ENCODE results near the gene ODR4. TPM values are rescaled to one million over a fixed set of nuclear protein-coding genes. Genes with fewer than 3 reads are reported as not detected.

Gene ODR4
- 13.5 and 20.6 TPM in 2 replicates for polyA plus RNA-seq

DNA sequence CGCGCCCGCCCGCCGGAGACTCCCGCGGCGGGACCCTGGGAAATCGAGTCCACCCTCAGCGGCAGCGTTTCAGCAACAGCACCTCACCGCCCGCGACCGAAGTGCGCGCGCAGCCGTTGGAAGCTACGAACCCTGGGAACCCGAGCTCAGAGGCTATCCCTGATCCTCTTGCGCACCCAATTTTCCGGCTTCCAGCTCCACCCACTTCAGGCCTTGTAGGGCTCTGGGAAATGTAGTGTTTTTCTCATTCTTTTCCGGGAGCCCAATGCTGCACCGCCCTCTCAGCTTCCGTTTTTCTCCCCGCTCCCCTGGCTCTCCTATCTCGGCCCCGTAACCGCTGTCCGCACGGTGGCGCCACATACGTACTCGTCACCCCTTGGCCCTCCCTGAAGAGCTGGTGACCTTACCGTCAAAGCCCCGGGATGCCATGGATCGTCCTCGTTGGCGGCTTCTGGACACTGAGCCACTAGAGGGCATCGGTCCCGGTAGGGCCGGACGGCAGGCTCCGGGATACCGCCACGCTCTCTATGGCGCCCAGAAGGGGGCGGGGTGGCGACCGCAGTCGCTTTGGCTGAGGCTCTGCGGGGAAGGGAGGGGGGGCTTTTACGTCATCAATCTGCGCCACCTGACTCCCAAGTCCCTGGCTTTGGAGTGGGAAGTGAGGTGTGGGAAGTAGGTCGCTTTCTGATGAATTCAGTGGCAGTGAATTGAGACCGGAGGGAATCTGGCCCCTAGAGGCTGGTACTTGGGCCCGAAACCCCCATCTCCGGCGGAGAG lies at the start of gene ODR4, which contains the start of gene TPR:
Gene ODR4 (plus strand): TSS at position 687 of the 777 bp plus-strand sequence. CDS start 3,948 bp downstream, outside the sequence.
Gene TPR (minus strand): TSS at position 102 of the 777 bp plus-strand sequence. CDS start 225 bp downstream, outside the sequence.

DNA sequence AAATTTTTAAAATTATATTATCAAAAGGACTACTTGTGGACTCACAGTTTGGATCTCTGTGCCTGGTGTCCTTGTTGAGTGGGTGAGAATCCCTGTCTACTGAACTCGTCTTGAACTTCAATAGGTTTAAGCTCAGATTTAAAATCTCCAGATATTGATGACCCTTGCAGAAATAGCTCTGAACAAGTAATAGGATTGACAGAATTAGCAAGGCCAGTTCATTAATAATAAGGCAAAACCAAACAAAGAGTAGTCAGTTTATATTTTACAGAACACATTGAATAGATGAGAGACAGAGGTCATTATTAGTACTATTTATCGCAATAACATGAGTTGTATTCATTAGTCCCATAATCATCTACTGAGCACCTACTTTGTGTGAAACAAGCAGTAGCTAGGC lies 85.4 kb downstream of the ODR4 start, which contains the start of gene PDC:
Gene PDC (minus strand): TSS at position 101 of the 400 bp plus-strand sequence. CDS start 11,655 bp downstream, outside the sequence.

Other genes with a start within 250 kb of the ODR4 start
- 0.08 TPM in 1 of 2 replicates, not detected in the other for gene PRG4, start 79.6 kb upstream of the ODR4 start, polyA plus RNA-seq
- 41.7 and 57.6 TPM in 2 replicates for gene TPR, start 585 bp upstream of the ODR4 start, polyA plus RNA-seq
- 0.83 TPM in 1 of 2 replicates, not detected in the other for gene PDC, start 85.3 kb downstream of the ODR4 start, polyA plus RNA-seq